WI38 (cell line): ENCODE results near the gene C1orf35.

ENCODE experiments used
- H3K4me3 ChIP-seq: 2 replicates; pipeline ENCODE4 v1.5.1; 2011; ENCODE audit warnings: low read depth, mild to moderate bottlenecking, control low read depth, low read length
- TF ChIP-seq, protein P1 (sequence below): IDR thresholded peaks from 2 replicates; pipeline ENCODE4 v1.5.1; 2012; ENCODE audit warnings: low read depth, mild to moderate bottlenecking, control low read depth, low read length

The C1orf35 gene

GRCh38 chr1:228074954-228075730, 28.0 kb downstream of the C1orf35 start:
- no peak overlapping the region for H3K4me3 ChIP-seq
- TF ChIP-seq, protein P1, sequence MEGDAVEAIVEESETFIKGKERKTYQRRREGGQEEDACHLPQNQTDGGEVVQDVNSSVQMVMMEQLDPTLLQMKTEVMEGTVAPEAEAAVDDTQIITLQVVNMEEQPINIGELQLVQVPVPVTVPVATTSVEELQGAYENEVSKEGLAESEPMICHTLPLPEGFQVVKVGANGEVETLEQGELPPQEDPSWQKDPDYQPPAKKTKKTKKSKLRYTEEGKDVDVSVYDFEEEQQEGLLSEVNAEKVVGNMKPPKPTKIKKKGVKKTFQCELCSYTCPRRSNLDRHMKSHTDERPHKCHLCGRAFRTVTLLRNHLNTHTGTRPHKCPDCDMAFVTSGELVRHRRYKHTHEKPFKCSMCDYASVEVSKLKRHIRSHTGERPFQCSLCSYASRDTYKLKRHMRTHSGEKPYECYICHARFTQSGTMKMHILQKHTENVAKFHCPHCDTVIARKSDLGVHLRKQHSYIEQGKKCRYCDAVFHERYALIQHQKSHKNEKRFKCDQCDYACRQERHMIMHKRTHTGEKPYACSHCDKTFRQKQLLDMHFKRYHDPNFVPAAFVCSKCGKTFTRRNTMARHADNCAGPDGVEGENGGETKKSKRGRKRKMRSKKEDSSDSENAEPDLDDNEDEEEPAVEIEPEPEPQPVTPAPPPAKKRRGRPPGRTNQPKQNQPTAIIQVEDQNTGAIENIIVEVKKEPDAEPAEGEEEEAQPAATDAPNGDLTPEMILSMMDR: no peak

- TF ChIP-seq, protein P1: no peak
- H3K4me3 ChIP-seq: no peak overlapping the region
Observed at GRCh38 chr1:228073857-228074545, 29.1 kb downstream of the C1orf35 start.

- TF ChIP-seq, protein P1: no peak
- H3K4me3 ChIP-seq: no peak overlapping the region
Observed at GRCh38 chr1:228073061-228073856, 29.9 kb downstream of the C1orf35 start.

DNA sequence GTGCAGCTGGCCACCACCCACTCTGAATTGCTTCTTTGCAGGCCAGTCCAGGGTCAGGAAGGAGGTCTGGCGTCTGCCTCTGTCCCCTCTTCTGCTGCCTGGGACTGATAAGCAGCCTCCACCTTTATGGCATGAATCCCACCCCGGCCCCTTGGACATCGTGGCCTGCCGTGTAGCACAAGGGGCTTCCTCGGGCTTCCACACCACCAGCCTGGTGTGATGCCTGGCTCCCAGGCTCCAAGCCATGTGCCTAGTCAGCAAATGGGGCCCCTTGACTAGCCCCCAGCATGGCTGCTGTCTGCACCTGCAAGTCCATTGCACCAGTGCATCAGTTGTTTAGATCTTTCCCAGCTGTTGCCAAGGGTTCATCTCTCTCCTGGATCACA, 30.5 kb downstream of the C1orf35 start:
- H3K4me3 ChIP-seq: no peak overlapping the region
- TF ChIP-seq, protein P1: no peak

DNA sequence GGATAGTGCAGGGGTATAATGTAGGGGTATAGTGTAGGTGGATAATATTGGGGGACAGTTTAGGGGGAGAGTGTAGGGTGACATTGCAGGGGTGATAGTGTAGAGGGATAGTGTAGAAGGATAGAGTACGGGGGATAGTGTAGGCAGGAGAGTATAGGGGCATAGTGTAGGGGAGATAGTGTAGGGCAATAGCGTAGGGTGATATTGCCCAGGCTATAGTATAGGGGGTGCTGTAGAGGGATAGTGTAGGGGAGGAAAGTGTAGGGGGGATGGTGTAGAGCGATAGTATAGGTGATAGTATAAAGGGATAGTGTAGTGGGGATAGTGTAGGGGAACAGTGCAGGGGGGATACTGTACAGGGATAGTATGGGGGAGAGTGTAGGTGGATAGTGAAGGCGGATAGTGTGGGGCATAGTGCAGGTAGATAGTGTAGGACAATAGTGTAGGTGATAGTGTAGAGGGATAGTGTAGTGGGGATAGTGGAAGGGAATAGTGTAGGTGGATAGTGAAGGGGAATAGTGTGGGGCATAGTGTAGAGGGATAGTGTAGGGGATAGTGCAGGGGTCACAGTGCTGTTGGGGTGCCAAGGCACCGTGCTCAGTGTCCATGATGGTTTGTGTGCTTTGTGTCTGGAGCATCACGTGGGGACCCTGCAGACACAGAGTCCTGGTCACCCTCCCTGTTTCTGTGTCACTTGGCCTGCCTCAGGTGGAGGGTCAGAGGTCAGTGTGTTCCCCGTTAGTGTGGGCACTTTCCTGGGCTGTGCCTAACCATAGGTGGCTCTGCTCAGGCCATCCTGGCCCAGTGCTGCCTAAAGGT, 31.1 kb downstream of the C1orf35 start:
- TF ChIP-seq, protein P1: no peak
- H3K4me3 ChIP-seq: no peak overlapping the region

DNA sequence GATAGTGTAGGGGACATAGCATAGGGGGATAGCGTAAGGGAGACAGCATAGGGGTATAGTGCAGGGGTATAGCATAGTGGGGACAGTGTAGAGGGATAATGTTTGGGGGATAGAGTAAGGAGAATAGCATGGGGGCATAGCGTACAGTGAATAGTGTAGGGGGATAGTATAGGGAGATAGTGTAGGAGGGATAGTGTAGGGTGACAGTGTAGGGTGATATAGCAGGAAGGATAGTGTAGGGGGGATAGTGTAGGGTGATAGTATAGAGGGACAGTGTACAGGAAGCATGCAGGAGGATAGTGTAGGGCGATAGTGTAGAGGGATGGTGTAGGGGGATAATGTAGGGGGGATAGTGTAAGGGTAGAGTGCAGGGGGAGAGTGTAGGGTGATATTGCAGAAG, 32.3 kb downstream of the C1orf35 start:
- no peak overlapping the region for H3K4me3 ChIP-seq
- TF ChIP-seq, protein P1: no peak
